NCI-H82 (cell line): ENCODE measurements around the gene DNAJC30.
"Not testable (repeated sequence)": the region's sequence is repeated elsewhere in the genome, so short reads cannot be mapped to it uniquely, and the experiment has no call there.

Experiments
- DNase-seq: peaks from one replicate; lab custom pipeline; 2025; lab: John Stamatoyannopoulos, UW

DNAJC30 gene

DNA sequence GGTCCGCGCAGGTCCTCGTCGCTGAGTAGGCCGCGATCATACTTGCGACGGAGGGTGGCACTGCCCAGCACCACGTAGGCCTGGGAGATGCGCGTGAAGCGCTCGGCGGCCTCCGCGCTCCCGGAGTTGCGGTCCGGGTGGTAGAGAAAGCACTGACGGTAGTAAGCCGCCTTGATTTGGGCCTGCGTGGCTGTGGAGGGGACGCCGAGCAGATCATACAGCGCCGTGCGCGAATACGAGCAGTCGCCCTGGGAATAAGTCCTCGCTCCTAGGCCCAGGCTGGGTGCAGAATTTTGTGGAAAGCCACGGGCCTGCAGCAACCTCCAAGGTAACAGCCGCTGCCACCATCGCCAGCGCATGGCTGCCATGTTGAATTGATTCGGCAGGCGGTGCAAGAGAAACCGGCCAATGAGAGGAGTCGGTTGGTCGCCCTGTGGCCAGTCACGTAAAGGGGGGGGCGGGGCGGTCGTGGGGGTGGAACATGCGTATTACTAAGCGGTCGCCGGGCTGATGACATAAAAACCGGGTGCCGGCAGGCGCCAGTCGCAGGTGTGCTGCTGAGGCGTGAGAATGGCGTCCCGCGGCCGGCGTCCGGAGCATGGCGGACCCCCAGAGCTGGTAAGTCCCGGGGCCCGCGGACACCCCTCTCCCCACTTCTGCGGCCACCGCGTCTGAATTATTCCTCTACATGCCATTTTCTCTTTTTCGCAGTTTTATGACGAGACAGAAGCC lies at the start of gene DNAJC30, which contains the start of gene BUD23:
Gene DNAJC30, minus strand, starts transcription at position 398 of the 732 bp plus-strand sequence. Its CDS starts 30 bp downstream, at position 368.
Gene BUD23, plus strand, starts transcription at position 542 of the 732 bp plus-strand sequence. Its CDS starts 29 bp downstream, at position 571.
- peak; percentile 97 for DNase-seq

DNA sequence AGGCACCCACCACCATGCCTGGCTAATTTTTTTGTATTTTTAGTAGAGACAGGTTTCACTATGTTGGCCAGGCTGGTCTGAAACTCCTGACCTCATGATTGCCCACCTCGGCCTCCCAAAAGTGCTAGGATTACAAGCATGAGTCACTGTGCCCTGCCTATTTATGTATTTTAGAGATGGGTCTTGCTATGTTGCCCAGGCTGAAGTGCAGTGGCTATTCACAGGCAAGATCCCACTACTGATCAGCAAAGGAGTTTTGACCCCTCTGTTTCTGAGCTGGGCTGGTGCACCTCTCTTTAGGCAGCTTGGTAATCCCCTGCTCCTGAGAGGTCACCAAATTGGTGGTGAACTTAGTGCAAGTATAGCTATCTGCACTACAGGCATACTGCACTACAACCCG lies 49.1 kb upstream of the DNAJC30 start:
- DNase-seq: no peak

DNA sequence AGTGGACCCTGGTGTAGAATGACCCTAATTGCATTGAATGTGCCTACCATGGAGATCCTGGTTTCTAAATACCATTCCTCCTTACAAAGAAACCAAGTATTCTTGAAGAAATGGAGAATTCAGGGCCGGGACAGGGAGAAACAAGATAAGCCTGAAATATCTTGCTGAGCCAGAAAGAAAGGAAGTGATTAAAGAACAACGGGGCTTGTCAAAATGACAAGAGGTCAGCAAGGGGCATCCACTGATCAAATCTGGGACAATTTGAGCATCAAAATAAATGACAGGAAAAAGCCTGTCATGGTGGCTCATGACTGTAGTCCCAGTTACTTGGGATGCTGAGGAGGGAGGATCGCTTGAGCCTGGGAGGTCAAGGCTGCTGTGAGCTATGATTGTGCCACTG lies 47.2 kb upstream of the DNAJC30 start:
- DNase-seq: no peak

DNA sequence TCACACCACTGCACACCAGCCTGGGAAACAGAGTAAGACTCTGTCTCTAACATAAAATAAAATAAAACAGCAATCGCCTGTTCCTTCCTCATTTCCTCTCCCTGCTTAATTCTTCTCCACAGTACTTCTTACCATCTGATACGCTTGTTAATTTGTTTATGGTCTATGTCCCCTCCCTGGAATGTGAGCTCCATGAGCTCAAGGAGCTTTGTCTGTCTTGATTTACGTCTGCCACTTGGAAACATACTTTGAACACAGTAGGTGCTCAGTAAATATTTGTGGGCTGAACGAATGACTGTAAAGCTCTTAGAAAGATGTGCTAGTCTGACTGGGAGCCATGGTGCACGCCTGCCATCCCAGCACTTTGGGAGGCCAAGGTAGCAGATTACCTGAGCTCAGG lies 45.3 kb upstream of the DNAJC30 start:
- no peak for DNase-seq

DNA sequence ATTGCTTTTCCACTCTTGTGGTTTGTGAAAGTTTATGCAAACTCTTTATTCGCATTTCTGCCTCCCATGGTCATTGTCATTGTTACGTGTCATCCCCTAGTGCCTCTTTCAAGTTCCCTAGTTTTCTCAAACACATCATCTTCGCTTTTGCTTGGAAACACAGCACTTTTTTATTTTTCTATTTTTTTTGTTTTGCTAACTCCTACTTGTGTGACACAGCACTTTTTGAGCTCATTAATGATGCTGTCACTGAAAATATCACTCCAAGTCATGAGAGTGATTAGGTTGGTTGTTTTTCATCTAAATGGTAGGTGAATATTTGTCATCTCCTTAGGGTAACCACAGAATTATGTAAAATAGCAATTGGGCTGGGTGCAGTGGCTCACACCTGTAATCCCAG lies 44.7 kb upstream of the DNAJC30 start:
- DNase-seq: no peak

DNA sequence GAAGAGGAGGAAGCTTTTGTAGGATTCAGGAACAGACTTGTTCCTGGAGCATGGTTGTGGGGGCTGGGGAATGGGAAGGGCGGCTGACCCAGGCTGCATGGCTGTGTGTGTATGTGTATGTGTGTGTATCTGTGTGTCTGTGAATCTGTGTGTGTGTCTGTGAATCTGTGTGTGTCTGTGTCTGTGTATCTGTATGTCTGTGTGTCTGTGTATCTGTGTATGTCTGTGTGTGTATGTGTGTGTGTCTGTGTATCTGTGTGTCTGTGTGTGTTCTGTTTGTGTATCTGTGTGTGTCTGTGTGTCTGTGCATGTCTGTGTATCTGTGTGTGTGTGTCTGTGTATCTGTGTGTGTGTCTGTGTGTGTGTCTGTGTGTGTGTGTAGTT lies 42.8 kb upstream of the DNAJC30 start:
- no peak for DNase-seq

DNA sequence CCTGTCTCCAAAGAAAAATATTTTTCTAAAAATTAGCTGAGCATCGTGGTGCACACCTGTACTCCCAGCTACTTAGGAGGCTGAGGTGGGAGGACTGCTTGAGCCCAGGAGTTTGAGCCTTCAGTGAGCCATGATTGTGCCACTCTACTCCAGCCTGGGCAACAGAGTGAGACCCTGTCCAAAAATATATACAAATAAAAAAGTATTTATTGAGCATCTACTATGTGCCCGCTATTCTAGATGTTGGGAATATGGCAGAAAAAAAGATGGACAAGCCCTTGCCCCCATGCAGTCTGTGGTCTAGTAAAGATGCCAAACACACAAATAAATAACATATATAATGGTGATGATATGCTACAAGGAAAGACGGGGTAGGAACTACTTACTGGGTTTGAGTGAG lies 40.6 kb upstream of the DNAJC30 start:
- DNase-seq: no peak

DNA sequence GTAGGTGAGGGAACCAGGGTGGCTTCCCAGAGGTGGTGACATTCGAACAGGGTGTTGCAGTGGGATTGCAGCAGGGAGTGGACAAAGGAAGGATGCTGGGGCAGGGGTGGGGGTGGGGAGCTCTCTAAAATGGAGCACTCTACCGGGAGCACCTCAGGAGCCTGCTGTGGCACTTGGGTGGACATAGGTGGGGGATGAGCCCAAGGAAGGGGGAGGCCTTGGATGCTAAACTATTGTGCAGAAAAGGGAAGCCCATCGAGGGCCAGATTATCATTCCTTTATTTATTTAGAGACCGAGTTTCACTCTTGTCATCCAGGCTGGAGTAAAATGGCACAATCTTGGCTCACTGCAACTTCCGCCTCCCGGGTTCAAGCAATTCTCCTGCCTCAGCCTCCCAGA lies 39.5 kb upstream of the DNAJC30 start:
- no peak for DNase-seq

DNA sequence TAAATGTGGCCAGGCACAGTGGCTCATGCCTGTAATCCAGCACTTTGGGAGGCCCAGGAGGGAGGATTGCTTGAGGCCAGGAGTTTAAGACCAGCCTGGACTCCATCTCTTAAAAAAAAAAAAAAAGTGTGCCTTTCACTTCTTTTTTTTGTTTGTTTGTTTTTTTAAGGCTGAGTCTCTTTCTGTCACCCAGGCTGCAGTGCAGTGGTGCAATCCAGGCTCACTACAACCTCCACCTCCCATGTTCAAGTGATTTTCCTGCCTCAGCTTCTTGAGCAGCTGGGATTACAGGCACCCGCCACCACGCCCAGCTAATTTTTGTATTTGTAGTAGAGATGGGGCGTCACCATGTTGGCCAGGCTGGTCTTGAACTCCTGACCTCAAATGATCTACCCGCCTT lies 38.9 kb upstream of the DNAJC30 start:
- DNase-seq: not testable (repeated sequence)

DNA sequence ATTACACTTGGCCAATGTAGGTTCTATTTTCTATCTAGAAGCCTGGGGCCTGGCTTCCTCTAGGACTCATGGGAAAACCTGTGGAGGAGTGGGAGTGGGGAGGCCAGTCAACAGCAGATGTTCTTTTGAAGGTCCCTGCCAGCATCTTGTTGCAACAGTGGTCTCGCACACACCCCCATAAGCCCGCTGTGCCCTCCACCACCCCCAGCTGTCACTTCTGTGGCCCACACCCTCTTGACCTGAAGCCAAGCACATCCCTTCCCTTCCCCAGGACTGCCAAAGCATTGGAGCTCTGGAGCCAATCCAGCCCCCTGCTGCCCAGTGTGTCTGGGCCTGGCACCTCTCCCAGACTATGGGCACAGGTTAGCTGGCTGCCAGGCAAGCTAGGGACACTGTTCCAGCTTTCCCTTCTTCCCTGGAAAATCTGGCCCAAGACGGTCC lies 38.1 kb upstream of the DNAJC30 start:
- DNase-seq: peak; percentile 31

DNA sequence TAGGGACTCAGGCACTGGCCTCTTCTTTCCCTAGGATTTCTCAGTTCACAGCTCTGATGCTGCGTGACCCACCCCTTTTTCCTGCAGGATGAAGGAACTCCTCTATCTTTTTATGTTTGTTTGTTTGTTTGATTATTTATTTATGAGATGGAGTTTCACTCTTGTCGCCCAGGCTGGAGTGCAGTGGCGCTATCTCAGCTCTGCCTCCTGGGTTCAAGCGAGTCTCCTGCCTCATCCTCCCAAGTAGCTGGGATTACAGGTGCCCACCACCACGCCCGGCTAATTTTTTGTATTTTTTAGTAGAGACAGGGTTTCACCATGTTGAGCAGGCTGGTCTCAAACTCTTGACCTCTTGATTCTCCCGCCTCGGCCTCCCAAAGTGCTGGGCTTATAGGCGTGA lies 37.2 kb upstream of the DNAJC30 start:
- DNase-seq: not testable (repeated sequence)

DNA sequence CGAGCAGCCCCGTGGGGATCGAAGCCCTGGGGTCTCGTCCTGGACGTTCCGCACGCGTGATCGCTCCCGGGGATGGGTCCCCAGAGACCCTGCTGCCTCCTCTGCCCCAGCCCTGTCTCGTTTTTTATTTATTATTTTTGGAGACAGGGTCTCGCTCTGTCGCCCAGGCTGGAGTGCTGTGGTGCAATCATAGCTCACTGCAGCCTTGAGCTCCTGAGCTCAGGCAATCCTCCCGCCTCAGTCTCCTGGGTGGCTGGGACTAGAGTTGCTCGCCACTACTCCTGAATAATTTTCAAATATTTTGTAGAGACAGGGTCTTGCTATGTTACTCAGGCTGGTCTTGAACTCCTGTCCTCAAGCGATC lies 36.5 kb upstream of the DNAJC30 start:
- no peak for DNase-seq

DNA sequence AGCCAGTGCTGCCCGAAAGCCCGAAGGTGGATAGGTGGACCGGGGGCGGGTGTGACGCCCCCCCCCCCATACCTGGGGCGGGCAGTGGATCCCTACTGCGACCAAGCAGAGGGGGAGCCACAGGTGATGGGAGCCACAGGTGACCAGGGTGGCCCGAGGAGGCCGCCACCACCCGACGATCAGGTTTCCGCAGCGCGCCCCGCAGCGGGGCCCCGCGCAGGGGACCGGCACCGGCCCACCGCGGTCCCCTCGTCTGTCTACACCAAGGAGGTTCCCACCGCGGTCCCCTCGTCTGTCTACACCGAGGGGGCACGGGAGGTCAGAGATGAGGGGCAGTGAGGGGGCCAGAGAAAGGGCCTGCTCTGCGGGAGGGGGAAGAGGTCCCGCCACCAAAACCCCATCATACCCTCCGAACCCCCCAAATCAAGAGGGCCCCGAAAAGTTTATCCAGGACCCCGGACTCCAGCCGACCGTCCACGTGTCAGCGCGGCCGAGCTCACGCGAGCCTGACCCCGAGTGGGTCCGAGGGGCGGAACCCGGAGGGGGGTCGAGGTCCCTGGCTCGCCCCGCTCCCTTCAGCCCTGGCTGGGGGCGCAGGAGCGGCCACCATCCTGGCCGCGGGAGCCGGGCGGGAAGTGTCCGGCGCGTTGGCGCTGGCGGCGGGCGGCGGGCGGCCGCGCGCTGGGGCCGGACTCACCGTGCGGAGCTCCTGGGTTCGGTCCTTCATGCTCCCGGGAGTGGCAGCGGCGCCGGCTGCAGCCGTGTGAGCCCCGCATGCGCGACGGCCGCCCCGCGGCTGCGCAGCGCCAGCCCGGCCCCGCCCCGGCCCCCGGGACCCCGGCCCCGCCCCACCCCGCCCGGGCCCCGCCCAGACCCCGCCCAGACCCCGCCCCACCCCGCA lies 35.9 kb upstream of the DNAJC30 start, which contains the start of gene STX1A:
Gene STX1A, minus strand, starts transcription at position 765 of the 901 bp plus-strand sequence. Its CDS starts 38 bp downstream, at position 727.
- peak; percentile 73 for DNase-seq

DNA sequence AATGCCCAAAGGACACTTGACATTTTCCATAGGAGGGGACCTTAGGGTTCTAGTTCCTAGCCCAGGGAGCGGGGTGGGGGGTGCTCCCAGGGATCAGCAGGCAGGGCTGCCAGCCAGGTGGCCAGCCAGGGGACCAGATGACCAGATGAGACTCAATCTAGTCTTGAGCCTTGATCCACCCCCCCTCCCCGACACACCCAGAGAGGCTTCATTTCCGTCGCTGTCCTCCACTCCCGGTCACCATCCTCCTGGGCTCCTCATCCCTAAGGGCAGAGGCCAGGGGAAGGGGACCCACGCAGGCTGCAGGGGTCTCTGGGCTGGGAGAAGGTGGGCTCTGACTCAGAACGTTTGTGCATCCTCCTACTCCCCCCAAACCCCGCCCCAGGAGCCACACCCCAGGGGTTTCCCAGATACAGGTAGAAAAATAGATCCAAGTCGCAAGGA lies 35.2 kb upstream of the DNAJC30 start:
- no peak for DNase-seq

DNA sequence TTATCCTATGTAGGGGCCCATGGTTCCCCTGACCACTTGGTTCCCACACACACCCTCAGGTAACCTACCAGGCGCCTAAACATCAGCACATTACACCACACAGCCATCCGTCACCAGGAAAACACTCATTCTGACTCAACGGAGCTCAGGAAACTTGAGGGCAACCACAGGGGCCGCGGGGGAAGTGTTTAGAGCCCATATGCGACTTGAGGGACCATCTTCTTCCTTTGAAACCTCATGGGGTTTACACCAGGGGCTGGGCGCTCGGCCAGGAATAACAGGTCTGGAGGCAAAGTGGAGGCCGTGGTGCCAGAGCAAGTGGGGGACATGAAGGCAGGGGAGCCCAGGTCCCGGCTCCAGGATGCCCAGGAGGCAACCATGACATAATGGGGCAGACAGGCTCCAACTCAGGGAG lies 34.7 kb upstream of the DNAJC30 start:
- no peak for DNase-seq

DNA sequence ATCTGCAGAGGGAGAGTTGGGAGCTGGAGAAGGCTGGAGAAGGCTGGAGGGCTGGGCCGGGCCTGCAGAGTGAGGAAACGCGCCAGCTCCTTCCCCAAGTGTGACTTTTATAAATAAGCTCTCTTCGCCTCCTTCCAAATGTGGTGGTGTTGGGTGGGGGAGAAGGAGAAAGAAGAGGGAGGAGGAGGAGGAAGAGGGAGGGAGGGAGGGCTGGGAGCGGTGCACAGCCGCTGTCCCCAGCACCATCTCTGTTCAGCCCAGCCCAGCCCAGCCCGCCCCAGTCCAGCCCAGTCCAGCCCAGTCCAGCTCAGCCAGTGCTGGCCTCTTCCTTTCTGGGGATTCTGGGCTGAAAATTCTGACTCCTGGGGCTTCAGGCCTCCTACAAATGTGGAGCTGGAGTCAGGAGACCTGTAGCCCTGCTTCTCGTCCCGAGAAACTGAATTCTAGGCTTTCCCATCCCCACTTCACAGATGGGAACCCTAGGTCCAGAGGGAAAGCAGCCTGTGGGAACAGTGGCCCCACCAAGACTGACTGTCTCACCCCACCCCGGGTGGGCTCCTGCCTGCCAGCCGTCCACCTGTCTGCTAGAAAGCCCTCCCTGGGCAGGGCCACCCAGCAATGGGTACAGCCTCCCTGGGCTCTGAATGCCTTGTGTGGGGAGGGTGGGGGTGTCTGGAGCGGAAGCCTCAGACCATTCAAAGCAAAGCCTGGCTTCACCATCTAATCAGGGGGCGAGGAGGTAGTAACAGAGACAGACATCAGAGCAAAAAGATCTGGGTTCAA lies 34.0 kb upstream of the DNAJC30 start:
- DNase-seq: no peak

DNA sequence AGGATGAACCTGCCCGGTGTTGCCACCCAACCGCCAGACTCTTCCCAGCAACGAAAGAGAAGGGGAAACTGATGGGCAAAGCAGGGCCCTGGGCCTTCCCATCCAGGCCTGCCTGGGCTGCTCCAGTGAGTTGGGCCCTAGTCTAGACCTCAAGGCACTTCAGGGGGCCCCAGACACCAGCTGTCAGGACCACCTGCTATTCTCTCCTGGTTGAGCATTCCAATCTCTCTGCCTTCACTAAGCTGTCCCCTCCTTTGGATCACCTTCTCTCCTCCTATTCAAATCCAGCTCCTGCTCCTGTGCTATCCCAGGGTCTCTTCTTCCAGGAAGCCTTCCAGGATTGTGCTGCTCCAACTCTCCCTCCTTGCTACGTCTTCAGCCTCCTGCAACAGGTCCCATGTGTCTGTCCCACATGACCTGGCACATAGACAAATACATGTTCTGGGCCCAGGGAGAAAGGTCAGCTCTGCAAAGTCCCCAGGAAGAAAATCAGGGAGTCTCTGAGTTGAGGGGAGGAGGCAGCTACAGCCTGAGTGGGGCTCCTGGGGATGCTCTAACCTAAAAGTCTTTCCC lies 33.2 kb upstream of the DNAJC30 start:
- DNase-seq: peak; percentile 74

DNA sequence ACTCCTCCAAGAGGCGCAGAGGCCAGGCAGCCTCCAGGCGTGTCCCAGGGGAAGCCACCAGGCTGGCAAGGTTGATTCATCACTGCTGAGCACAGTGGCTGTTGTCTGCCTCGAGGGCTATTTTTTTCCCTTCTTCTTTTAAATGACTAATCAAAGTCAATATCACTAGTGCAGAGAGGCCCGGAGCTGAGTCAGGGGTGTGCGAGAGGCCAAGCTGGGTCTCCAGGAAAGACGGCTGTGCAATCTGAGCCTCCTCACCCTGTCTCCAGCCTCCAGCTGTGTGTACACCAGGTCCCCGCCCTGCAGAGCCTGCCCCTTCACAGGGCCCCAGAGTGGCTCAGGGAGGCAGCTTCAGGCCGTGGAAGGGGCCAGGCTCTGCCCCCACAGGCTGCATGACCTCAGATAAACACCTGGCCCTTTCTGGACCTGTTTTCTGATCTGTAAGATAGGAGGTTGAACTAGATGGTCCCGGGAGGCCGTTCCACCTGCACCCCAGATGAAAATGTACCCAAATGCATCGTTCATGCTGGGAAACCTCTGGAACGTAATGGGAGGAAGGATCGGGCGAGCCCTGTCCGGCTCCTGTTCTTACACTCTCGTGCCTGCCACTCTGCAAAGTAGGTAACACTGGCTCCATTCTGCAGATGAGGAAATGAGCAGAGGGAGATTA lies 32.5 kb upstream of the DNAJC30 start:
- DNase-seq: peak; percentile 75

DNA sequence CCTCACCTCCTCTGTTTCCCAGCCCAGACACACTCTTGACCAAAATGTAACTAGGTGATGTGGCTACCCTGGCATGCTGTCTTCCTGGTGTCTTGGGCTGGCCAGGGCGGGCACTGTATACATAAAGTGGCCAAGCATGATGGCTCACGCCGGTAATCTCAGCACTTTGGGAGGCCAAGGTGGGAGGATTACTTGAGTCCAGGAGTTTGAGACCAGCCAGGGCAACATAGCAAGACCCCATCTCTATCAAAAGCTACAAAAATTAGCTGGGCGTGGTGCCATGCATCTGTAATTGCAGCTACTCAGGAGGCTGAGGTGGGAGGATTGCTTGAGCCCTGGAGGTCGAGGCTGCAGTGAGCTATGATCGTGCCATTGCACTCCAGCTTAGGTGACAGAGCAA lies 30.1 kb upstream of the DNAJC30 start:
- not testable (repeated sequence) for DNase-seq

DNA sequence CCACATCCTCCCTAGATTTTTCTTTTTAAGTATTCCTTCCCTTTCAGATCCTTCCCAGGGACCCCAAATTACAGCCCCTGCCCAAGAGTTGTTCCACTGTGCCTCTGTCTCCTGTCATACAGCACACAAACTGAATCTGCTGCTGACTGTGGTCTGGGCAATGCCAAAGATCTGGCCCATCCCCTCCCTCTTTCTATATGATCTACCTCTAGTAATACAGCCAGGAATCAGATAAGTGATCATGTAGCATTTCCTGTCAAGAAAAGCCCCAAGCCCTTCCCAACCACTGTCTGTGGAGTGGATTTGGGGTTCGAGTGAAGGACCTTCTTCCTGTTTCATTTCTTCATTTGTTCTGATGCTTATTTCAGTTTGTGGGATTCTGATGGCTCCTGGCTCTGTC lies 29.5 kb upstream of the DNAJC30 start:
- DNase-seq: no peak

DNA sequence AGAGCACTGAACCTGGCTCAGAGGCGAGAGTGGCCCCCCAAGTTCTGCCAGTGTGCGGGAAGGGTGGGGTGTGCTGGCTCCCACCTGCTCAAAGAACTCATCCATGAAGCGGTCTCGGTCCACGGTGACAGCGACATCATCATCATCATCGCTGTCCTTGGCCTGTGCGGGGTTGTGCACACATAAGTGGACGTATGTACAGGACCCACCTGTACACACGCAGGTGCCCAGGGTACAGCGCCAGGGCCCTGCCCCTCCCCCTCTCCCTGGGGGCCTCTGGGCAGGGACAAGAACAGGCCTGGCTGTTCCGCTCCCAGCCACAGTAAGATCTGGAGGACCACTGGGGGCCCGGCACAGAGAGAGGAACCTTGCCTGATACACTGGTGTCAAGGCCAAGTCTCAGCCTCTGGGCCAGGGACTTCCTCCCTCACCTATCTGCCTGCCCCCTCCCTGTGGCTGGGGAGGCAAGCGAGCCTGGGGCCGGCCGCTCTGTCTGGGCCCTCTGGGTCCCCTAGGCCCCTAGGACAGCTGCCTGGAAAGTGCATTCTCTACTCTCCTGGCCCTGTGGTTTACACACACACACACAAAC lies 25.8 kb upstream of the DNAJC30 start:
- DNase-seq: no peak
